ENCODE data around the gene SIMC1.

DNA sequence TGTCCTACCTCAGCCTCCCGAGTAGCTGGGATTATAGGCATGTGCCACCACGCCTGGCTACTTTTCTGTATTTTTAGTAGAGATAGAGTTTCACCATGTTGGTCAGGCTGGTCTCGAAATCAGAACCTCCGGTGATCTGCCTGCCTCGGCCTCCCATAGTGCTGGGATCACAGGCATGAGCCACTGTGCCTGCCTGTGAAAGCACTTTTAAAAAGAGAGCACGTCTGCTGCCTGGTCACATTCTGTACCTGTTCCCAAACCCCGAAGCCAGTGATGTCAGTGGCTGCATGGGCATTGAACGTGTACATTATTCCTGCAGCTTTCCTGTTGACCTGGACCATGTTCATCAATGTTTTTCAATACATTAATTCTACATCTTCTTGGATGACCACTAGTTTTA lies 35.1 kb upstream of the SIMC1 start:
- TF ChIP-seq, protein P1, sequence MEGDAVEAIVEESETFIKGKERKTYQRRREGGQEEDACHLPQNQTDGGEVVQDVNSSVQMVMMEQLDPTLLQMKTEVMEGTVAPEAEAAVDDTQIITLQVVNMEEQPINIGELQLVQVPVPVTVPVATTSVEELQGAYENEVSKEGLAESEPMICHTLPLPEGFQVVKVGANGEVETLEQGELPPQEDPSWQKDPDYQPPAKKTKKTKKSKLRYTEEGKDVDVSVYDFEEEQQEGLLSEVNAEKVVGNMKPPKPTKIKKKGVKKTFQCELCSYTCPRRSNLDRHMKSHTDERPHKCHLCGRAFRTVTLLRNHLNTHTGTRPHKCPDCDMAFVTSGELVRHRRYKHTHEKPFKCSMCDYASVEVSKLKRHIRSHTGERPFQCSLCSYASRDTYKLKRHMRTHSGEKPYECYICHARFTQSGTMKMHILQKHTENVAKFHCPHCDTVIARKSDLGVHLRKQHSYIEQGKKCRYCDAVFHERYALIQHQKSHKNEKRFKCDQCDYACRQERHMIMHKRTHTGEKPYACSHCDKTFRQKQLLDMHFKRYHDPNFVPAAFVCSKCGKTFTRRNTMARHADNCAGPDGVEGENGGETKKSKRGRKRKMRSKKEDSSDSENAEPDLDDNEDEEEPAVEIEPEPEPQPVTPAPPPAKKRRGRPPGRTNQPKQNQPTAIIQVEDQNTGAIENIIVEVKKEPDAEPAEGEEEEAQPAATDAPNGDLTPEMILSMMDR (IDR thresholded peaks at IDR 0.05), result no peak
- TF ChIP-seq POLR2A (IDR thresholded peaks at IDR 0.05; ENCODE audit: low read depth), result no peak
- TF ChIP-seq EP300 (IDR thresholded peaks at IDR 0.05), result no peak

Data from esophagus muscularis mucosa (tissue), 4 donors.